H1 (cell line): Measurements from ENCODE around the gene ACP2. TPM values are rescaled to one million over a fixed set of nuclear protein-coding genes. Genes with fewer than 3 reads are reported as not detected.

Experiments
- CTCF ChIA-PET: fragments of 300-600 bp; sonication (Branson Sonifier 250); formaldehyde crosslinking; loops from one replicate; lab custom pipeline; 2021; ENCODE audit not compliant: partially characterized antibody; lab: Charles Lee
- POLR2A ChIA-PET: fragments of 300-600 bp; sonication (Branson Sonifier 250); formaldehyde crosslinking; loops from one replicate; lab custom pipeline; 2021; ENCODE audit warnings: inconsistent platforms; ENCODE audit not compliant: partially characterized antibody; lab: Charles Lee
- DNase-seq, 2 experiments: peaks; one replicate each; pipeline versions ENCODE4 v3.0.0 to v3.0.0-alpha.2; 2010 to 2022; ENCODE audit warnings: low spot score in 2 of 2, low read depth in 1 of 2, mixed read lengths in 1 of 2
- FAIRE-seq: peaks from 2 replicates; lab custom pipeline; 2011; peaks lifted over from hg19 to GRCh38; lab: Jason Lieb, UNC
- H2AFZ ChIP-seq: 2 replicates; pipeline ENCODE4 v1.8.1; 2012; ENCODE audit warnings: low read length, inconsistent platforms
- H2AK5ac ChIP-seq: 2 replicates; pipeline ENCODE4 v1.6.1; 2013; ENCODE audit warnings: low read depth, low read length
- H2BK120ac ChIP-seq: replicated peaks from 2 replicates; pipeline ENCODE3; 2013; ENCODE audit warnings: low read depth, low read length, inconsistent platforms
- H2BK12ac ChIP-seq: 2 replicates; pipeline ENCODE4 v1.6.1; 2013; ENCODE audit warnings: low read depth, low read length
- H2BK15ac ChIP-seq: 2 replicates; pipeline ENCODE4 v1.6.1; 2013; ENCODE audit warnings: low read length
- H2BK20ac ChIP-seq: 2 replicates; pipeline ENCODE4 v1.6.1; 2013; ENCODE audit warnings: low read length
- H2BK5ac ChIP-seq: 2 replicates; pipeline ENCODE4 v1.6.1; 2013; ENCODE audit warnings: low read depth, low read length
- H3K14ac ChIP-seq: 2 replicates; pipeline ENCODE4 v1.6.1; 2013; ENCODE audit warnings: inconsistent platforms; ENCODE audit not compliant: insufficient read length
- H3K18ac ChIP-seq: 2 replicates; pipeline ENCODE4 v1.6.1; 2013; ENCODE audit warnings: low read length; ENCODE audit errors: extremely low read depth
- H3K23ac ChIP-seq: 2 replicates; pipeline ENCODE4 v1.6.1; 2013; ENCODE audit warnings: inconsistent platforms; ENCODE audit not compliant: insufficient read length
- H3K23me2 ChIP-seq: 2 replicates; pipeline ENCODE4 v1.6.1; 2013; ENCODE audit warnings: low read depth, low read length
- H3K27ac ChIP-seq: 2 replicates; pipeline ENCODE4 v1.6.1; 2011; ENCODE audit warnings: low read depth, low read length, inconsistent platforms
- H3K27me3 ChIP-seq, 4 experiments: replicated peaks in 1 of 4; 1 replicate in 1 of 4; 2 replicates in 3 of 4; pipeline versions ENCODE4 v1.6.1 to v1.8.1; 2011 to 2013; ENCODE audit warnings: low read length in 3 of 4, mild to moderate bottlenecking in 3 of 4, inconsistent platforms in 2 of 4, mixed read lengths in 2 of 4, moderate library complexity in 1 of 4; ENCODE audit not compliant: control insufficient read depth in 3 of 4, insufficient read depth in 3 of 4; ENCODE audit errors: extremely low read depth in 1 of 4
- H3K36me3 ChIP-seq, 4 experiments: 2 replicates each; pipeline versions ENCODE4 v1.6.1 to v1.8.1; 2011 to 2013; ENCODE audit warnings: mild to moderate bottlenecking in 4 of 4, low read length in 3 of 4, moderate library complexity in 2 of 4, control low read depth in 1 of 4, inconsistent platforms in 1 of 4; ENCODE audit not compliant: insufficient read depth in 4 of 4, control insufficient read depth in 2 of 4
- H3K4ac ChIP-seq: replicated peaks from 2 replicates; pipeline ENCODE3; 2013; ENCODE audit warnings: low read length, low read depth, mixed read lengths, inconsistent platforms; ENCODE audit not compliant: insufficient read length
- H3K4me1 ChIP-seq, 4 experiments: replicated peaks in 1 of 4; 1 replicate in 1 of 4; 2 replicates in 3 of 4; pipeline versions ENCODE4 v1.6.1 to v1.8.1; 2011 to 2013; ENCODE audit warnings: low read length in 3 of 4, inconsistent platforms in 2 of 4, mixed read lengths in 1 of 4; ENCODE audit not compliant: insufficient read depth in 4 of 4, control insufficient read depth in 3 of 4
- H3K4me2 ChIP-seq, 2 experiments: 2 replicates each; pipeline versions ENCODE4 v1.6.1 to v1.8.1; 2011 to 2013; ENCODE audit warnings: low read depth in 2 of 2, low read length in 2 of 2, control low read depth in 1 of 2, inconsistent platforms in 1 of 2, mild to moderate bottlenecking in 1 of 2; ENCODE audit not compliant: insufficient read depth in 1 of 2
- H3K4me3 ChIP-seq, 4 experiments: fragments of 200-600, 300-600 bp in 1 of 4; sonication (generic), shearing (Covaris generic), sonication (Bioruptor Twin) in 1 of 4; 2 replicates each; pipeline versions ENCODE4 v1.5.1 to v1.8.1; 2011 to 2016; ENCODE audit warnings: low read length in 4 of 4, low read depth in 3 of 4, control low read depth in 2 of 4, inconsistent platforms in 2 of 4, mild to moderate bottlenecking in 2 of 4, mixed read lengths in 1 of 4, moderate library complexity in 1 of 4; ENCODE audit not compliant: insufficient read depth in 2 of 4; ENCODE audit errors: extremely low read depth in 1 of 4
- H3K56ac ChIP-seq: replicated peaks from 2 replicates; pipeline ENCODE3; 2013; ENCODE audit warnings: low read depth, mild to moderate bottlenecking, mixed read lengths, low read length, inconsistent platforms; ENCODE audit not compliant: insufficient read length
- H3K79me1 ChIP-seq: 2 replicates; pipeline ENCODE4 v1.6.1; 2013; ENCODE audit warnings: low read depth, low read length, control low read depth
- H3K79me2 ChIP-seq, 2 experiments: 2 replicates each; pipeline versions ENCODE4 v1.6.1 to v1.8.1; 2012 to 2013; ENCODE audit warnings: low read length in 2 of 2, mild to moderate bottlenecking in 2 of 2, inconsistent platforms in 1 of 2; ENCODE audit not compliant: insufficient read depth in 2 of 2, control insufficient read depth in 1 of 2
- H3K9ac ChIP-seq, 4 experiments: replicated peaks in 1 of 4; 1 replicate in 1 of 4; 2 replicates in 3 of 4; pipeline versions ENCODE4 v1.6.1 to v1.8.1; 2011 to 2013; ENCODE audit warnings: low read depth in 3 of 4, low read length in 3 of 4, control low read depth in 2 of 4, mild to moderate bottlenecking in 2 of 4, moderate library complexity in 2 of 4, inconsistent platforms in 1 of 4; ENCODE audit errors: extremely low read depth in 1 of 4
- H3K9me3 ChIP-seq, 2 experiments: 2 replicates each; pipeline versions ENCODE4 v1.6.1 to v1.8.1; 2012 to 2013; ENCODE audit warnings: mild to moderate bottlenecking in 2 of 2, moderate library complexity in 2 of 2, control low read depth in 1 of 2, inconsistent platforms in 1 of 2, low read depth in 1 of 2, low read length in 1 of 2, mixed read lengths in 1 of 2; ENCODE audit not compliant: insufficient read depth in 2 of 2
- H4K20me1 ChIP-seq, 2 experiments: replicated peaks in 1 of 2; 2 replicates each; pipeline versions ENCODE3 to v1.8.1; 2011 to 2013; ENCODE audit warnings: inconsistent platforms in 2 of 2, low read length in 2 of 2, mild to moderate bottlenecking in 1 of 2; ENCODE audit not compliant: insufficient read depth in 2 of 2, control insufficient read depth in 1 of 2
- H4K5ac ChIP-seq: 2 replicates; pipeline ENCODE4 v1.6.1; 2013; ENCODE audit warnings: low read length, low read depth, mixed read lengths, inconsistent platforms; ENCODE audit not compliant: insufficient read length
- H4K8ac ChIP-seq: 2 replicates; pipeline ENCODE4 v1.8.0; 2013; ENCODE audit warnings: mild to moderate bottlenecking, moderate library complexity, low read length, inconsistent platforms; ENCODE audit not compliant: insufficient read depth; ENCODE audit errors: extremely low read depth
- H4K91ac ChIP-seq: replicated peaks from 2 replicates; pipeline ENCODE3; 2013; ENCODE audit warnings: low read length, mixed read lengths, inconsistent platforms; ENCODE audit not compliant: insufficient read length
- CEBPB ChIP-seq: IDR thresholded peaks from 2 replicates; pipeline ENCODE4 v1.6.1; 2012; ENCODE audit warnings: low read depth, low read length
- CREB1 ChIP-seq: IDR thresholded peaks from 2 replicates; pipeline ENCODE4 v1.6.1; 2012; ENCODE audit warnings: inconsistent platforms
- EGR1 ChIP-seq: IDR thresholded peaks from 2 replicates; pipeline ENCODE4 v1.6.1; 2011; ENCODE audit warnings: low read depth, low read length, borderline replicate concordance
- NANOG ChIP-seq: IDR thresholded peaks from 2 replicates; pipeline ENCODE4 v1.6.1; 2011; ENCODE audit warnings: low read length, low read depth, mild to moderate bottlenecking, inconsistent platforms; ENCODE audit not compliant: insufficient read depth, poor library complexity, severe bottlenecking
- TBP ChIP-seq: IDR thresholded peaks from 2 replicates; pipeline ENCODE4 v1.6.1; 2011; ENCODE audit warnings: low read depth, low read length, improper control_type of control experiment
- TCF12 ChIP-seq: IDR thresholded peaks from 2 replicates; pipeline ENCODE4 v1.6.1; 2011; ENCODE audit warnings: low read depth, mild to moderate bottlenecking, low read length
- ZNF274 ChIP-seq: IDR thresholded peaks from 2 replicates; pipeline ENCODE4 v1.7.0; 2012; ENCODE audit warnings: low read length, borderline replicate concordance; ENCODE audit errors: extremely low read depth
- polyA plus RNA-seq, 7 experiments: library from polyadenylated mRNA; depleted of rRNA in 3 of 7; stranded (reverse) in 5 of 7; unstranded in 2 of 7; fragments of >200 nt in 5 of 7; fragments of 200-250 nt in 2 of 7; gene quantifications; 1 replicate in 5 of 7; 2 replicates in 1 of 7; 4 replicates in 1 of 7; pipeline versions ENCODE4 v1.2.1 to v1.2.3, GENCODE V29; 2011 to 2013; ENCODE audit warnings: missing spikeins in 2 of 7, mixed read lengths in 2 of 7
- total RNA-seq: library from RNA; stranded (reverse); fragmentation: NEBNext Ultra II Directional; extraction: Animal tissue kit (Norgen Biotek cat#: 25700); gene quantifications from 2 replicates; pipeline ENCODE4 v1.2.1, GENCODE V29; 2021
- TF ChIP-seq, protein P1 (sequence below): IDR thresholded peaks from 2 replicates; pipeline ENCODE4 v1.6.1; 2012; ENCODE audit warnings: low read length, inconsistent platforms

The ACP2 gene
- total and polyA plus RNA-seq, 2 of the 8 experiments (the other 6 are each of a cell fraction or from before 2014, with no cell fraction given) = 17.8 to 19.8 TPM

DNA sequence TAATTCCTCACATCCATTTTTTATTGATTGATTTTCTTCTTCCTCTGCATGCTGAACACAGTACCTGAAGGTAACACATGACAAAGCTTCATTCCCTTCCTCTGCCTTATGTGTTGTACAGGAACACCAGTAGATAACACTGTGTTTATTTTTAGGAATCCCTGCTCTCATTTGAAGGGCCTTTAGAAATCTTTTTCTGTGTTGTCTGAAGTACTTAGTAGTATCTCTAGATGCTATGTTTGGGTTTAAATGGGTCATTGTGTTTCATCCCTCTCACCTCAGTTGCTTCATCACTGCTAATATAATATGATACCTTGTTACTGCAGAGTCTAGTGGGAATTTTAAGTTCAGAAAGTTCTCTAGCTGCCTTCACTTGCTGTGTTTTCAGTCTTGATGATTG, 31.5 kb upstream of the ACP2 start:
- no peak overlapping the region for H3K23ac ChIP-seq
- H2AFZ ChIP-seq = no peak overlapping the region
- ChIA-PET POLR2A (interaction anchor here (0.9 to 1.4 kb wide), 6 partner anchors 10 to 38 kb away, joined by 3 to 4 read pairs (median 3); partner anchors contain the start of gene MADD), CTCF (interaction anchor here (1.2 to 2.5 kb wide), 7 partner anchors 21 to 100 kb away, joined by 3 to 13 read pairs (median 4); partner anchors contain the start of gene NR1H3)
- no peak overlapping the region for H2BK15ac ChIP-seq
- H3K56ac ChIP-seq = no peak overlapping the region
- H3K4me1 ChIP-seq = peaks cover 0 to 3% (median 0%) of the 10 kb centered on the region in 4 experiments; a peak in 1 of 7 replicates
- H3K18ac ChIP-seq = no peak overlapping the region
- H4K8ac ChIP-seq = no peak overlapping the region
- H2BK12ac ChIP-seq = no peak overlapping the region
- no peak overlapping the region for H2AK5ac ChIP-seq
- H2BK20ac ChIP-seq = no peak overlapping the region
- H3K9ac ChIP-seq = no peak overlapping the region
- no peak overlapping the region for H2BK120ac ChIP-seq
- no peaks in the 10 kb centered on the region for H3K23me2 ChIP-seq
- peaks cover 0 to 3% of the 10 kb centered on the region in 2 experiments; a peak in 1 of 4 replicates for H3K79me2 ChIP-seq
- no peak overlapping the region for H3K4me3 ChIP-seq
- H4K20me1 ChIP-seq = peaks cover under 1 to 1% of the 10 kb centered on the region in 2 experiments
- H3K4ac ChIP-seq = no peak overlapping the region
- no peak overlapping the region for H4K91ac ChIP-seq
- FAIRE-seq = no peak
- no peak overlapping the region for H3K27ac ChIP-seq
- no peaks in the 10 kb centered on the region for H3K9me3 ChIP-seq
- H4K5ac ChIP-seq = no peak overlapping the region
- no peak overlapping the region for H3K14ac ChIP-seq
- H3K27me3 ChIP-seq = no peaks in the 10 kb centered on the region; a peak in 1 of 7 replicates
- no peak for DNase-seq
- peaks cover 21 to 80% (median 48%) of the 10 kb centered on the region in 4 experiments for H3K36me3 ChIP-seq
- no peaks in the 10 kb centered on the region; the same call in 1 of the 2 replicates for H3K79me1 ChIP-seq
- TF ChIP-seq, protein P1, sequence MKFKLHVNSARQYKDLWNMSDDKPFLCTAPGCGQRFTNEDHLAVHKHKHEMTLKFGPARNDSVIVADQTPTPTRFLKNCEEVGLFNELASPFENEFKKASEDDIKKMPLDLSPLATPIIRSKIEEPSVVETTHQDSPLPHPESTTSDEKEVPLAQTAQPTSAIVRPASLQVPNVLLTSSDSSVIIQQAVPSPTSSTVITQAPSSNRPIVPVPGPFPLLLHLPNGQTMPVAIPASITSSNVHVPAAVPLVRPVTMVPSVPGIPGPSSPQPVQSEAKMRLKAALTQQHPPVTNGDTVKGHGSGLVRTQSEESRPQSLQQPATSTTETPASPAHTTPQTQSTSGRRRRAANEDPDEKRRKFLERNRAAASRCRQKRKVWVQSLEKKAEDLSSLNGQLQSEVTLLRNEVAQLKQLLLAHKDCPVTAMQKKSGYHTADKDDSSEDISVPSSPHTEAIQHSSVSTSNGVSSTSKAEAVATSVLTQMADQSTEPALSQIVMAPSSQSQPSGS = no peak
- TF ChIP-seq EGR1 (no peak), CEBPB (no peak), NANOG (no peak), ZNF274 (no peak), CREB1 (no peak), TBP (no peak), TCF12 (no peak)
- H3K4me2 ChIP-seq = no peak overlapping the region
- no peak overlapping the region for H2BK5ac ChIP-seq
